Keratinocyte (primary cell): Measurements from ENCODE around the gene OTUD4. TPM values are rescaled to one million over a fixed set of nuclear protein-coding genes. Genes with fewer than 3 reads are reported as not detected.

Experiments
- DNase-seq: peaks from one replicate; pipeline ENCODE4 v3.0.0-alpha.2; 2011; ENCODE audit warnings: low read depth, missing footprints, low spot score
- FAIRE-seq: peaks from 2 replicates; lab custom pipeline; 2011; peaks lifted over from hg19 to GRCh38; lab: Jason Lieb, UNC
- H2AFZ ChIP-seq: 2 replicates; pipeline ENCODE4 v1.6.0; 2012; ENCODE audit warnings: low read length, control low read depth, inconsistent platforms; ENCODE audit not compliant: control insufficient read depth
- H3K27ac ChIP-seq: 2 replicates; pipeline ENCODE4 v1.5.1; 2011; ENCODE audit warnings: low read length; ENCODE audit not compliant: control insufficient read depth, insufficient read depth
- H3K27me3 ChIP-seq: 3 replicates; pipeline ENCODE4 v1.6.0; 2011; ENCODE audit warnings: low read length; ENCODE audit not compliant: control insufficient read depth, insufficient read depth; ENCODE audit errors: extremely low read depth
- H3K36me3 ChIP-seq, 2 experiments: 2 replicates in 1 of 2; 3 replicates in 1 of 2; pipeline ENCODE4 v1.5.1; 2011; ENCODE audit warnings: low read length in 2 of 2, mild to moderate bottlenecking in 1 of 2; ENCODE audit not compliant: control insufficient read depth in 2 of 2, insufficient read depth in 2 of 2; ENCODE audit errors: extremely low read depth in 1 of 2
- H3K4me1 ChIP-seq: 3 replicates; pipeline ENCODE4 v1.5.1; 2011; ENCODE audit warnings: low read length; ENCODE audit not compliant: control insufficient read depth, insufficient read depth; ENCODE audit errors: extremely low read depth
- H3K4me2 ChIP-seq: 3 replicates; pipeline ENCODE4 v1.6.0; 2011; ENCODE audit warnings: low read depth, low read length; ENCODE audit not compliant: control insufficient read depth, insufficient read depth; ENCODE audit errors: extremely low read depth
- H3K4me3 ChIP-seq, 3 experiments: fragments of 200-600 bp in 1 of 3; sonication (generic) in 1 of 3; 2 replicates in 2 of 3; 3 replicates in 1 of 3; pipeline ENCODE4 v1.5.1; 2011 to 2016; ENCODE audit warnings: low read length in 3 of 3, mild to moderate bottlenecking in 3 of 3, control low read depth in 2 of 3, inconsistent platforms in 1 of 3, low read depth in 1 of 3, mixed read lengths in 1 of 3, mixed run types in 1 of 3, moderate library complexity in 1 of 3; ENCODE audit not compliant: control insufficient read depth in 2 of 3, insufficient read depth in 2 of 3; ENCODE audit errors: extremely low read depth in 1 of 3
- H3K79me2 ChIP-seq: 2 replicates; pipeline ENCODE4 v1.6.0; 2012; ENCODE audit warnings: low read length; ENCODE audit not compliant: control insufficient read depth, insufficient read depth
- H3K9ac ChIP-seq: 3 replicates; pipeline ENCODE4 v1.6.0; 2011; ENCODE audit warnings: low read length; ENCODE audit not compliant: control insufficient read depth, insufficient read depth; ENCODE audit errors: extremely low read depth
- H3K9me1 ChIP-seq: 3 replicates; pipeline ENCODE4 v1.6.0; 2011; ENCODE audit warnings: low read length; ENCODE audit not compliant: control insufficient read depth, insufficient read depth; ENCODE audit errors: extremely low read depth
- H3K9me3 ChIP-seq: 2 replicates; pipeline ENCODE4 v1.5.1; 2012; ENCODE audit warnings: low read depth, low read length; ENCODE audit not compliant: control insufficient read depth
- H4K20me1 ChIP-seq: 3 replicates; pipeline ENCODE4 v1.6.0; 2011; ENCODE audit warnings: low read length; ENCODE audit not compliant: control insufficient read depth, insufficient read depth; ENCODE audit errors: extremely low read depth
- EZH2 ChIP-seq: IDR thresholded peaks from one replicate; pipeline ENCODE4 v1.6.1; 2012; ENCODE audit warnings: inconsistent platforms, mild to moderate bottlenecking, low read length, moderate library complexity
- dilution Hi-C: fragments of 300-500 bp; cut with MboI; formaldehyde crosslinking; loops from one replicate; pipeline ENCODE4 v1.7.0; 2020; ENCODE audit warnings: low sequenced_read_pairs; ENCODE audit not compliant: extremely low pct_ligation_motif_present
- polyA plus RNA-seq, 5 experiments: library from polyadenylated mRNA; depleted of rRNA in 3 of 5; stranded (reverse) in 3 of 5; stranded (forward) in 1 of 5; unstranded in 1 of 5; fragments of >200 nt; gene quantifications; 1 replicate in 1 of 5; 2 replicates in 3 of 5; 3 replicates in 1 of 5; pipeline versions ENCODE4 v1.2.1 to v1.2.3, GENCODE V29; 2011 to 2012; ENCODE audit warnings: missing spikeins in 2 of 5, low read depth in 1 of 5, low replicate concordance in 1 of 5
- TF ChIP-seq, protein P1 (sequence below), 3 experiments: IDR thresholded peaks in 1 of 3; conservative IDR thresholded peaks in 1 of 3; optimal IDR thresholded peaks in 1 of 3; 2 replicates in 2 of 3; 3 replicates in 1 of 3; pipeline versions ENCODE3 to v1.5.1; 2011; ENCODE audit warnings: low read length in 3 of 3, mild to moderate bottlenecking in 3 of 3, moderate library complexity in 2 of 3, control low read depth in 1 of 3, inconsistent platforms in 1 of 3; ENCODE audit not compliant: insufficient read depth in 2 of 3; ENCODE audit errors: extremely low read depth in 1 of 3

Gene OTUD4
- polyA plus RNA-seq, 1 donor (not counting 4 experiments of a cell fraction or from before 2014, with no cell fraction given): 30.2 TPM

DNA sequence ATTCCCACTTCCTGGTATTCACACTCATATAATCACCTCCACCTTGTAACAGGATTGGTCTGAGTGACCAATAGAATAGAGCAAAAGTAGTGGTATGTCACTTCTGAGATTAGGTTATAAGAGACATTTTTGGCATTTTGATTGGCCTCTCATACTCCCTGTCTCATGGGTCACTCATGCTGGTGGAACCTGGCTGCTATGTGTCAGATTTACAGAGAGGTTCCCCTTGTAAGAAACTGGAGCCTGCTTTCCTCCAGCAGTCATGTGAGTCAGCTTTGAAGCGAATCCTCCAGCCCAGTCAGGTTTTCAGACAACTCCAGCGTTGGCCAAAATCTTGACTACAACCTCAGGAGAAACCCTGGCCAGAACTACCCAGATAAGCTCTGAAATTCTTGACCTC lies 2.6 kb upstream of the OTUD4 start:
- Histone ChIP-seq H3K4me3 (no peak overlapping the region), H3K4me1 (peaks cover 7% of the 10 kb centered on the region), H3K9ac (no peak overlapping the region), H3K27ac (no peak overlapping the region), H3K9me1 (no peaks in the 10 kb centered on the region), H3K79me2 (peaks cover 15% of the 10 kb centered on the region), H3K36me3 (no peaks in the 10 kb centered on the region), H2AFZ (no peak overlapping the region), H3K9me3 (no peaks in the 10 kb centered on the region), H4K20me1 (no peaks in the 10 kb centered on the region), H3K4me2 (no peak overlapping the region), H3K27me3 (no peaks in the 10 kb centered on the region)
- DNase-seq (no peak), FAIRE-seq (no peak)
- dilution Hi-C loops: no loop called here
- TF ChIP-seq EZH2: no peak
- TF ChIP-seq, protein P1, sequence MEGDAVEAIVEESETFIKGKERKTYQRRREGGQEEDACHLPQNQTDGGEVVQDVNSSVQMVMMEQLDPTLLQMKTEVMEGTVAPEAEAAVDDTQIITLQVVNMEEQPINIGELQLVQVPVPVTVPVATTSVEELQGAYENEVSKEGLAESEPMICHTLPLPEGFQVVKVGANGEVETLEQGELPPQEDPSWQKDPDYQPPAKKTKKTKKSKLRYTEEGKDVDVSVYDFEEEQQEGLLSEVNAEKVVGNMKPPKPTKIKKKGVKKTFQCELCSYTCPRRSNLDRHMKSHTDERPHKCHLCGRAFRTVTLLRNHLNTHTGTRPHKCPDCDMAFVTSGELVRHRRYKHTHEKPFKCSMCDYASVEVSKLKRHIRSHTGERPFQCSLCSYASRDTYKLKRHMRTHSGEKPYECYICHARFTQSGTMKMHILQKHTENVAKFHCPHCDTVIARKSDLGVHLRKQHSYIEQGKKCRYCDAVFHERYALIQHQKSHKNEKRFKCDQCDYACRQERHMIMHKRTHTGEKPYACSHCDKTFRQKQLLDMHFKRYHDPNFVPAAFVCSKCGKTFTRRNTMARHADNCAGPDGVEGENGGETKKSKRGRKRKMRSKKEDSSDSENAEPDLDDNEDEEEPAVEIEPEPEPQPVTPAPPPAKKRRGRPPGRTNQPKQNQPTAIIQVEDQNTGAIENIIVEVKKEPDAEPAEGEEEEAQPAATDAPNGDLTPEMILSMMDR (optimal IDR thresholded peaks at IDR 0.05 in 1 of 3, IDR thresholded peaks at IDR 0.05 in 1 of 3, conservative IDR thresholded peaks at IDR 0.05 in 1 of 3; ENCODE audit: extremely low read depth in 1 of 3, insufficient read depth in 2 of 3, low read length in 3 of 3): no peak

DNA sequence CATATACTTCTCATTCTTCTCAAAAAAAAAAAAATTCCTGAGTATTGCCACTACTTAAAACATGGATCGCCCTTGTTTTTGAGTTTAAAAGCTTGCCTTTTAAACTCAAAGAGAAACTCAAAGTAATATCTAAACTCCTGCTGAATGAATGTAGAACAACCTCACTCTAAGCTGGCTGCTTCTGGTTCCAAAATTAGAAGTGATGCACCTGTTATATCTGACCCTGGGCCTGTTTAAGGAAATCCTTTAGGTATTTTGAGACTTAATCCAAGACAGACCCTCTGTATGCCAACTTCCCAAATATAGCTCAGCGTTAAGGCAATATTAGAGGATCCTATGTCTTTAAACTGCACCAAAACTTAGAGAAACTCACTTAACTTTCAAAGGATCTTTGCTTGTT lies 1.8 kb upstream of the OTUD4 start:
- peaks cover 13% of the 10 kb centered on the region for H3K4me1 ChIP-seq
- H3K79me2 ChIP-seq: peaks cover 23% of the 10 kb centered on the region
- H3K36me3 ChIP-seq: no peaks in the 10 kb centered on the region
- no peaks in the 10 kb centered on the region for H3K9me1 ChIP-seq
- dilution Hi-C loops: no loop called here
- H3K27ac ChIP-seq: no peak overlapping the region
- TF ChIP-seq, protein P1 (optimal IDR thresholded peaks at IDR 0.05 in 1 of 3, IDR thresholded peaks at IDR 0.05 in 1 of 3, conservative IDR thresholded peaks at IDR 0.05 in 1 of 3; ENCODE audit: extremely low read depth in 1 of 3, insufficient read depth in 2 of 3, low read length in 3 of 3): no peak
- TF ChIP-seq EZH2: no peak
- no peak overlapping the region for H3K4me3 ChIP-seq
- no peaks in the 10 kb centered on the region for H3K9me3 ChIP-seq
- H3K27me3 ChIP-seq: no peaks in the 10 kb centered on the region
- DNase-seq (no peak), FAIRE-seq (no peak)
- H2AFZ ChIP-seq: no peak overlapping the region
- H3K4me2 ChIP-seq: no peak overlapping the region
- H3K9ac ChIP-seq: no peak overlapping the region
- H4K20me1 ChIP-seq: no peaks in the 10 kb centered on the region
